H9 (cell line): Measurements from ENCODE around the gene E2F4. TPM values are rescaled to one million over a fixed set of nuclear protein-coding genes. Genes with fewer than 3 reads are reported as not detected.

ENCODE experiments used
- DNase-seq: peaks from one replicate; pipeline ENCODE4 v3.0.0-alpha.2; 2017
- H2AFZ ChIP-seq: one replicate; pipeline ENCODE4 v1.6.1; 2013; ENCODE audit warnings: mild to moderate bottlenecking, low read length, control low read depth, moderate library complexity
- H2AK5ac ChIP-seq: 2 replicates; pipeline ENCODE4 v1.6.1; 2013; ENCODE audit warnings: low read length, control low read depth, mixed read lengths; ENCODE audit not compliant: insufficient read length
- H2BK120ac ChIP-seq: one replicate; pipeline ENCODE4 v1.6.1; 2013; ENCODE audit warnings: low read depth, mild to moderate bottlenecking, low read length, control low read depth, inconsistent platforms; ENCODE audit not compliant: poor library complexity, severe bottlenecking
- H2BK12ac ChIP-seq: 2 replicates; pipeline ENCODE4 v1.6.1; 2013; ENCODE audit warnings: low read length, control low read depth, mixed read lengths, low read depth; ENCODE audit not compliant: insufficient read length
- H2BK15ac ChIP-seq: 2 replicates; pipeline ENCODE4 v1.6.1; 2013; ENCODE audit warnings: low read depth, low read length, control low read depth
- H2BK20ac ChIP-seq: one replicate; pipeline ENCODE4 v1.6.1; 2013; ENCODE audit warnings: low read depth, mild to moderate bottlenecking, low read length, control low read depth, inconsistent platforms; ENCODE audit not compliant: poor library complexity, severe bottlenecking
- H2BK5ac ChIP-seq: 2 replicates; pipeline ENCODE4 v1.6.1; 2013; ENCODE audit warnings: low read length, control low read depth, mixed read lengths; ENCODE audit not compliant: insufficient read length
- H3K14ac ChIP-seq: 2 replicates; pipeline ENCODE4 v1.6.1; 2013; ENCODE audit warnings: low read length, control low read depth; ENCODE audit not compliant: insufficient read depth
- H3K18ac ChIP-seq: 2 replicates; pipeline ENCODE4 v1.6.1; 2013; ENCODE audit warnings: low read depth, mild to moderate bottlenecking, mixed read lengths, low read length, control low read depth; ENCODE audit not compliant: insufficient read length
- H3K23ac ChIP-seq: 2 replicates; pipeline ENCODE4 v1.6.1; 2013; ENCODE audit warnings: low read length, control low read depth, mixed read lengths, low read depth; ENCODE audit not compliant: insufficient read length
- H3K23me2 ChIP-seq: 2 replicates; pipeline ENCODE4 v1.6.1; 2013; ENCODE audit warnings: low read depth, mild to moderate bottlenecking, mixed read lengths, low read length, control low read depth; ENCODE audit not compliant: insufficient read length, poor library complexity, severe bottlenecking
- H3K27ac ChIP-seq: 2 replicates; pipeline ENCODE4 v1.5.1; 2013; ENCODE audit warnings: low read length, control low read depth, mixed read lengths, low read depth; ENCODE audit not compliant: insufficient read length
- H3K27me3 ChIP-seq: 2 replicates; pipeline ENCODE4 v1.6.1; 2013; ENCODE audit warnings: low read length, control low read depth, inconsistent platforms; ENCODE audit not compliant: insufficient read depth
- H3K4ac ChIP-seq: 2 replicates; pipeline ENCODE4 v1.6.1; 2013; ENCODE audit warnings: low read depth, mild to moderate bottlenecking, control low read depth, inconsistent platforms, low read length, moderate library complexity
- H3K4me1 ChIP-seq: 2 replicates; pipeline ENCODE4 v1.6.1; 2013; ENCODE audit warnings: low read length, control low read depth, inconsistent platforms; ENCODE audit not compliant: insufficient read depth
- H3K4me2 ChIP-seq: 2 replicates; pipeline ENCODE4 v1.6.1; 2013; ENCODE audit warnings: low read length, control low read depth, mixed read lengths; ENCODE audit not compliant: insufficient read length, insufficient read depth
- H3K56ac ChIP-seq: 2 replicates; pipeline ENCODE4 v1.6.1; 2013; ENCODE audit warnings: low read depth, mild to moderate bottlenecking, mixed read lengths, low read length, control low read depth; ENCODE audit not compliant: insufficient read length
- H3K79me1 ChIP-seq: 2 replicates; pipeline ENCODE4 v1.6.1; 2013; ENCODE audit warnings: low read depth, mild to moderate bottlenecking, moderate library complexity, low read length, control low read depth, inconsistent platforms; ENCODE audit not compliant: insufficient read depth, poor library complexity, severe bottlenecking
- H3K79me2 ChIP-seq: 2 replicates; pipeline ENCODE4 v1.6.1; 2013; ENCODE audit warnings: low read length, control low read depth, inconsistent platforms; ENCODE audit not compliant: insufficient read depth
- H3K9ac ChIP-seq: 2 replicates; pipeline ENCODE4 v1.6.1; 2013; ENCODE audit warnings: low read length, control low read depth, mixed read lengths; ENCODE audit not compliant: insufficient read length; ENCODE audit errors: extremely low read depth
- H3K9me3 ChIP-seq: one replicate; pipeline ENCODE4 v1.6.1; 2013; ENCODE audit warnings: low read depth, low read length, inconsistent platforms; ENCODE audit not compliant: control insufficient read depth
- H3T11ph ChIP-seq: one replicate; pipeline ENCODE4 v1.6.1; 2013; ENCODE audit warnings: mild to moderate bottlenecking, low read length, control low read depth, inconsistent platforms
- H4K20me1 ChIP-seq: one replicate; pipeline ENCODE4 v1.6.1; 2013; ENCODE audit not compliant: control insufficient read depth, insufficient read length, insufficient read depth
- H4K5ac ChIP-seq: 2 replicates; pipeline ENCODE4 v1.6.1; 2013; ENCODE audit warnings: low read depth, mild to moderate bottlenecking, mixed read lengths, low read length, control low read depth; ENCODE audit not compliant: insufficient read length
- H4K8ac ChIP-seq: replicated peaks from 2 replicates; pipeline ENCODE4 v1.6.1; 2013; ENCODE audit warnings: low read length, control low read depth, mixed read lengths, low read depth; ENCODE audit not compliant: insufficient read length
- H4K91ac ChIP-seq: 2 replicates; pipeline ENCODE4 v1.6.1; 2013; ENCODE audit warnings: low read depth, mild to moderate bottlenecking, moderate library complexity, mixed read lengths, low read length, control low read depth; ENCODE audit not compliant: insufficient read length
- H3K27ac Mint-ChIP-seq, 3 experiments: 2 replicates in 2 of 3; 3 replicates in 1 of 3; pipeline ENCODE4 v1.8.0; 2020 to 2021; ENCODE audit warnings: mixed read lengths in 3 of 3, mild to moderate bottlenecking in 1 of 3, moderate library complexity in 1 of 3
- H3K27me3 Mint-ChIP-seq: 2 replicates; pipeline ENCODE4 v1.8.0; 2021; ENCODE audit warnings: low read depth, mild to moderate bottlenecking, moderate library complexity, mixed read lengths
- H3K36me3 Mint-ChIP-seq, 3 experiments: 2 replicates in 2 of 3; 3 replicates in 1 of 3; pipeline ENCODE4 v1.8.0; 2020 to 2021; ENCODE audit warnings: low read depth in 3 of 3, mixed read lengths in 3 of 3; ENCODE audit not compliant: insufficient read depth in 1 of 3
- H3K4me1 Mint-ChIP-seq, 2 experiments: 2 replicates each; pipeline ENCODE4 v1.8.0; 2020; ENCODE audit warnings: mixed read lengths in 2 of 2
- H3K4me3 Mint-ChIP-seq, 2 experiments: 2 replicates in 1 of 2; 3 replicates in 1 of 2; pipeline ENCODE4 v1.8.0; 2020 to 2021; ENCODE audit warnings: mild to moderate bottlenecking in 2 of 2, mixed read lengths in 2 of 2, moderate library complexity in 1 of 2
- H3K9me3 Mint-ChIP-seq, 2 experiments: 2 replicates in 1 of 2; 3 replicates in 1 of 2; pipeline ENCODE4 v1.8.0; 2020; ENCODE audit warnings: mild to moderate bottlenecking in 2 of 2, mixed read lengths in 2 of 2, moderate library complexity in 1 of 2
- CTCF ChIP-seq: fragments of 200-600 bp; sonication (generic); conservative IDR thresholded peaks from 3 replicates; pipeline ENCODE4 v1.8.0; 2021; ENCODE audit warnings: antibody characterized with exemption, mild to moderate bottlenecking
- WGBS: extraction: QIAGEN DNeasy Blood & Tissue Kit; methylation state at CpG from one replicate; pipeline ENCODE4 v1.1.7; 2013; ENCODE audit warnings: missing lambda C conversion rate, low lambda C conversion rate, mixed read lengths; ENCODE audit not compliant: insufficient read length; ENCODE audit errors: extremely low coverage; 5-methylcytosine and 5-hydroxymethylcytosine counted together
- total RNA-seq: library from RNA; stranded (reverse); gene quantifications from 2 replicates; pipeline ENCODE4 v1.2.1, GENCODE V29; 2021

Gene E2F4
- total RNA-seq, 1 experiment from 2014 or later, result 116 TPM

GRCh38 chr16:67167588-67167987, 24.4 kb upstream of the E2F4 start:
- Histone ChIP-seq H2BK5ac (no peak overlapping the region), H3K79me2 (no peaks in the 10 kb centered on the region), H3K27me3 (peaks cover 78% of the 10 kb centered on the region), H3K4ac (no peak overlapping the region), H4K20me1 (no peaks in the 10 kb centered on the region), H2AK5ac (no peak overlapping the region), H3K79me1 (no peaks in the 10 kb centered on the region), H2BK20ac (no peak overlapping the region), H3K4me2 (no peak overlapping the region), H3T11ph (no peak overlapping the region), H2AFZ (no peak overlapping the region), H3K27ac (no peak overlapping the region), H3K9ac (no peak overlapping the region), H3K23me2 (peaks cover 14% of the 10 kb centered on the region), H3K14ac (no peak overlapping the region), H4K91ac (no peak overlapping the region), H3K9me3 (no peaks in the 10 kb centered on the region), H3K4me1 (peaks cover 4% of the 10 kb centered on the region; the same call in 1 of the 2 replicates), H4K5ac (no peak overlapping the region), H3K23ac (no peak overlapping the region), H3K56ac (no peak overlapping the region), H2BK12ac (no peak overlapping the region), H2BK15ac (no peak overlapping the region), H3K18ac (no peak overlapping the region), H2BK120ac (no peak overlapping the region), H4K8ac (no peak overlapping the region)
- Mint-ChIP-seq H3K27me3 (peaks cover 92% of the 10 kb centered on the region), H3K4me3 (no peak overlapping the region), H3K27ac (no peak overlapping the region), H3K9me3 (peaks cover 0 to 3% of the 10 kb centered on the region in 2 experiments; a peak in 1 of 5 replicates), H3K36me3 (no peaks in the 10 kb centered on the region; a peak in 1 of 7 replicates), H3K4me1 (peaks cover 25 to 57% of the 10 kb centered on the region in 2 experiments)
- no CpG with 5 or more reads among the region's 7 CpGs for WGBS
- TF ChIP-seq CTCF, result no peak
- DNase-seq, result no peak
